ENCODE data around the gene MPEG1.
A peak's percentile ranks its signal among the peaks of the same experiment; 100 is the strongest.

Gene MPEG1

GRCh38 chr11:59174664-59175033 is 38.1 kb downstream of the MPEG1 start:
- no peak for DNase-seq (ENCODE audit: low read depth)
- no peak overlapping the region for H3K4me3 ChIP-seq (ENCODE audit: low read depth, low read length)

DNA sequence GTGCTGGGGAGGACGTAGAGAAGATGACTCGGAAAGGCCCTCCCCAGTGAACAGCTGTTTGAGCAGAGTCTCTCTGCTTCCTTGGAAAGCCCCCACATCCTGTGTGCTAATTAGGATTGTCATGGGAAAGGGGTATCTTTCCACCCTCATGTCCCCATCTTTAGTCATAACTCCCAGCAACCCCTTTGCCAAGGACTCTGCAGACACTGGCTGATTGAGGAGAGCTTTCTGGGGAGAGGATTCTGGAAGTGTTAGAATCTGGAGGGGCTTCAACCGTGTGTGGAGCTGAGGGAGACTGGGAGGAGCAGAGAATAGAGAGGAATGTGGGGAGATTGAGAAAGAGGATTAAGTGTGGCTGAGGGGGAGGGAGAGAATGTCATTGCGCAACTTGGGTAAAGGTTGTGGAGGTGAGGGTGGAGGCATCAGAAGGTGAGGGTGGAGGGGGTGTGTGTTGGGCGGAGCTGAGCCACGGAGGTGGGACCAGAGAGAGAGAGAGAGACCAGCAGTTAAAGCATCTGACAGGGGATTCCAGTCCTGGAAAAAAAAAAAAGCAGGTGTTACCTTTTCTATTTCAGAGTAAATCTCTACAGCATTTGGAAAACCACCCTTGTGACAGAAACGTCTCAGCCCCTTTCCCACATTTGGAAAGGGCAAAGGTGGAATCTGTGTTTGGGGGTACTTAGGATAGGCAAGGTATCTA is 38.6 kb downstream of the MPEG1 start:
- H3K4me3 ChIP-seq (ENCODE audit: low read depth, low read length) = peak overlapping the region; percentile 64
- no peak for DNase-seq (ENCODE audit: low read depth)

DNA sequence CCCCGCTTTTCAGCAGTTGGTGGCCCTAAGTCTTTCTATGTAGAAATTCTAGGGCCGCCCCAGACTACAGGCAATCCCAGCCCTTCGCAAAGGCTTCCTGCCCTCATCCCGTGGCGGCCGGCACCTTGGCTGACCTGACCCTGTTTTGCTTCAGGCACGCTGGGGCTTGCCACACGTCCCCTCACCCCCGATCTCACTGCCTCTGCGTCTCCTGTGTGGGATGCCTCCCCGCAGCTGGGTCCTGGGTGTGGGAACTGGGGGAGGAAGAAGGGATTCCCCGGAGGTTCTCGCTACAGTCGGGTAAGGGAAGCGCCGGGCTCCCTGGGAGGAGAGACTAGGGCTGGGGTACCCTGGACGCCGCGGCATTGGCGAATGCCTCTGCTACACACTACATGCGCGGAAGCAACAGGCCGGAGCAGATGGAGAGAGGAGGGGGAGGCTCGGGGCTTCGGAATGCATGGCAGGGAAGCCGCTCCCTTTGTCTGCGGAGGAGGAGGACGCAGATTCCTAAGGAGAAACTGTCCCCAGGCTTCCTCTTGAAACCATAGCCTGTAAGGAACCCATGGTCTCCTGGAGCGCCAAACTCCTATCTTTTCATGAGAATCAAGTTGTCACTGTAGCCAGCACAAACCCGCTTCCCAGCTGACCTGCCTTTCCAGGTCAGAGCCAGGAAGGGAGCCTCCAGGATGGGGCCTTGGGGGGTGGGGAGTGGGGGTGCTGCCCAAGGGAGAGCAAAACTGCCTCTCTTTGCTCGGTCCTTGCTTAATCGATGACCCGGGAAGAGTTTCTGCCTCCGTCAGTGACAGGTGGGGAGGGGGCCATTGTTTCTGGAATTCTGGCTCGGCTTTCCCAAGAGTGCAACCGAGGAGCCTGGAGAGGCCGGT is 39.4 kb downstream of the MPEG1 start:
- peak overlapping the region; percentile 64 for H3K4me3 ChIP-seq (ENCODE audit: low read depth, low read length)
- DNase-seq (ENCODE audit: low read depth) = no peak

DNA sequence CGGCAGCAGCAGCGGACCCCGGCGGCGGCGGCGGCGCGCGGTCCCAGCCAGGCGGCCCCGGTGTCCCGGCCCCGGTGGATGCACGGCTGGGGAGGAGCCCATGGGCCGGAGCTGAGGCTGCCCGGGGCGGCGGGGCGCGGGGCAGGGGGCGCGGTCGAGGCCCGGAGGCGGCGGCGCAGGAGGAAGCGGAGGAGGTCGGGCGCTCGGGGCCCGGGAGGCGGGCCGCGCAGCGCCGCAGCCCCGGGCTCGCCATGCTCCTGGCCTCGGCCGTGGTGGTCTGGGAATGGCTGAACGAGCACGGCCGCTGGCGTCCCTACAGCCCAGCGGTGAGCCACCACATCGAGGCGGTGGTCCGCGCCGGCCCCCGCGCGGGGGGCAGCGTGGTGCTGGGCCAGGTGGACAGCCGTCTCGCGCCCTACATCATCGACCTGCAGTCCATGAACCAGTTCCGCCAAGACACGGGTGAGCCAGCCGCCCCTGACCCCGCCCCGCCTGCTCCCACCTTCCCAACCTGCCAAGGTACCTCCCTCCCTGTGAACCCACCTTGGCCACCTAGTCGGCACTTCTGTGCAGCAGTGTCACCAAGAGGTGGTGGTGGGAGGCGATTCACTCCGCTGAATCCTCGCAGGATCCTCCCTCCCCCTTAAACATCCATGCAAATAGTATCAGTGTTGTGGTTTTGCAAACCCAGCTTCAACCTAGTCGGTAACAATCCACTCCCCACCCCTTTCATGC is 40.2 kb downstream of the MPEG1 start:
- H3K4me3 ChIP-seq (ENCODE audit: low read depth, low read length) = peak overlapping the region; percentile 64
- no peak for DNase-seq (ENCODE audit: low read depth)

DNA sequence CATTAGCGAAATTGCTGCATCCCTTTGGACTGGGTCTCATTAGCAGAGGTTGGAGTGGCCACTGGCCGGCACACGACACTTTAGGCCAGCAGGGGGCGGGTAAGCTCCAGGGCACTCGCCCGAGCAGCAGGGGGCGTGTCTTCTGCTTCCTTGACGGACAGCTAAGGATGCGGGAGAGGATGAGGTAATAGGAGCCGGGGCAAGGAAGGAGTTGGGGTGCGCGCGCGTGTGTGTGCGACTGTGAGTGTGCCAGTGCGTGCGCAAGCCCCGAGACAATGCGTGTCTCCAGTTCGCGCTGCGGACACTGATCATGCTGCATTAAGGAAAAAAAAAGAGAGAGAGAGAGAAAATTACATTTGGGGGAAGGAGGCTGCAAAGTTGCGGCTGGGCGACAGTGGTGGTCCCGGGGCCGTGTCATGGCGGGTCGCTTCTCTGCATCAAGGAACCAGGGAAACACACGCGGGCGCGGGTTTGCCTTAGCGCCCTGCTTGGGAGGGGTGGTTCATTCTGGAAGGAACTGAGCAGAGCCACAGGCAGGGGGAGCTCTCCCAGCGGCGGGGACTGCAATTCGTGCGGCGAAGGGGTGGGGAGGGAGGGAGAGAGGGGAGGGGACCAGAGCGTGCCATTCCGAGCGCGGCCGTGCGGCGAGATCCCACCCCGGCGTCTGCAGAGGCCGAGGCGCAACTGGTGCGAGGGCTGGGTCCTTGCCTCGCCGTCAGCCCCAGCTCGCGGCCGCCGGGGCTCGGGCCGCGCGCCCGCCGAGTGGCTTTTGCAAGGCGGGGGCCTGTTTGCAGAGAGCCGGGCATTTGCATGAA is 41.0 kb downstream of the MPEG1 start, which contains the start of gene DTX4:
Gene DTX4, plus strand, starts transcription at position 625 of the 815 bp plus-strand sequence. CDS start 464 bp downstream, outside the sequence.
- peak within 1 kb of the TSS; percentile 64 for H3K4me3 ChIP-seq (ENCODE audit: low read depth, low read length)
- DNase-seq (ENCODE audit: low read depth) = peak; percentile 62

GRCh38 chr11:59164028-59164427 is 48.7 kb downstream of the MPEG1 start:
- no peak for DNase-seq (ENCODE audit: low read depth)
- no peak overlapping the region for H3K4me3 ChIP-seq (ENCODE audit: low read depth, low read length)
